Measurements from ENCODE around the gene LNP1.

- TF ChIP-seq, protein P1, sequence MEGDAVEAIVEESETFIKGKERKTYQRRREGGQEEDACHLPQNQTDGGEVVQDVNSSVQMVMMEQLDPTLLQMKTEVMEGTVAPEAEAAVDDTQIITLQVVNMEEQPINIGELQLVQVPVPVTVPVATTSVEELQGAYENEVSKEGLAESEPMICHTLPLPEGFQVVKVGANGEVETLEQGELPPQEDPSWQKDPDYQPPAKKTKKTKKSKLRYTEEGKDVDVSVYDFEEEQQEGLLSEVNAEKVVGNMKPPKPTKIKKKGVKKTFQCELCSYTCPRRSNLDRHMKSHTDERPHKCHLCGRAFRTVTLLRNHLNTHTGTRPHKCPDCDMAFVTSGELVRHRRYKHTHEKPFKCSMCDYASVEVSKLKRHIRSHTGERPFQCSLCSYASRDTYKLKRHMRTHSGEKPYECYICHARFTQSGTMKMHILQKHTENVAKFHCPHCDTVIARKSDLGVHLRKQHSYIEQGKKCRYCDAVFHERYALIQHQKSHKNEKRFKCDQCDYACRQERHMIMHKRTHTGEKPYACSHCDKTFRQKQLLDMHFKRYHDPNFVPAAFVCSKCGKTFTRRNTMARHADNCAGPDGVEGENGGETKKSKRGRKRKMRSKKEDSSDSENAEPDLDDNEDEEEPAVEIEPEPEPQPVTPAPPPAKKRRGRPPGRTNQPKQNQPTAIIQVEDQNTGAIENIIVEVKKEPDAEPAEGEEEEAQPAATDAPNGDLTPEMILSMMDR (IDR thresholded peaks at IDR 0.05; ENCODE audit: insufficient read depth, low read length, poor library complexity, severe bottlenecking): no peak
- no peak for TF ChIP-seq EZH2phosphoT487 (conservative IDR thresholded peaks at IDR 0.05; ENCODE audit: low read length)
These were observed 27.9 kb downstream of the LNP1 start for GRCh38 chr3:100429187-100429716.

Data from SU-DHL-6 (cell line).